GM21390 (cell line): Measurements from ENCODE around the gene TRPM2.
"Not testable (repeated sequence)": the region's sequence is repeated elsewhere in the genome, so short reads cannot be mapped to it uniquely, and the experiment has no call there.

Source experiments
- ATAC-seq: cut with Tn5 transposase; IDR thresholded peaks from one replicate; pipeline ENCODE4 v1.9.1; 2021; ENCODE audit not compliant: unreplicated experiment

Gene TRPM2

GRCh38 chr21:44405948-44406872 is 52.8 kb downstream of the TRPM2 start:
- no peak for ATAC-seq

- no peak for ATAC-seq
These were observed 53.5 kb downstream of the TRPM2 start for GRCh38 chr21:44406953-44407352.

GRCh38 chr21:44407493-44407892 is 54.1 kb downstream of the TRPM2 start:
- ATAC-seq = no peak

- ATAC-seq = no peak
These were observed 54.8 kb downstream of the TRPM2 start for GRCh38 chr21:44408226-44408625.

- ATAC-seq = no peak
These were observed 60.3 kb downstream of the TRPM2 start for GRCh38 chr21:44413566-44414290.

GRCh38 chr21:44414291-44415072 is 61.1 kb downstream of the TRPM2 start:
- ATAC-seq = no peak

- ATAC-seq = no peak
These were observed 61.9 kb downstream of the TRPM2 start for GRCh38 chr21:44415073-44416025.

- ATAC-seq = no peak
These were observed 62.8 kb downstream of the TRPM2 start for GRCh38 chr21:44416193-44416592.

- not testable (repeated sequence) for ATAC-seq
These were observed 64.2 kb downstream of the TRPM2 start for GRCh38 chr21:44417621-44418107.

GRCh38 chr21:44418108-44418875 is 64.9 kb downstream of the TRPM2 start:
- ATAC-seq = no peak

GRCh38 chr21:44418876-44419230 is 65.4 kb downstream of the TRPM2 start:
- ATAC-seq = no peak

- no peak for ATAC-seq
These were observed 66.3 kb downstream of the TRPM2 start for GRCh38 chr21:44419679-44420078.

GRCh38 chr21:44420416-44421205 is 67.2 kb downstream of the TRPM2 start:
- no peak for ATAC-seq

GRCh38 chr21:44421901-44422840 is 68.8 kb downstream of the TRPM2 start:
- no peak for ATAC-seq

- no peak for ATAC-seq
These were observed 69.9 kb downstream of the TRPM2 start for GRCh38 chr21:44423312-44423821.

- no peak for ATAC-seq
These were observed 70.7 kb downstream of the TRPM2 start for GRCh38 chr21:44423941-44424607.
